DND-41 (cell line): ENCODE results near the gene PCDHGB2.

Source experiments
- ATAC-seq: fragments of 200-7000 bp; cut with Tn5 transposase; 3 replicates; pipeline ENCODE4 v1.9.1; 2021; ENCODE audit warnings: low read depth; ENCODE audit not compliant: insufficient read depth
- DNase-seq: peaks from one replicate; pipeline ENCODE4 v3.0.0-alpha.2; 2020
- H2AFZ ChIP-seq: 2 replicates; pipeline ENCODE4 v1.6.0; 2012; ENCODE audit warnings: low read depth, low read length
- H3K27ac ChIP-seq: 2 replicates; pipeline ENCODE4 v1.5.1; 2012; ENCODE audit warnings: low read length, inconsistent platforms
- H3K27me3 ChIP-seq: fragments of 200-600 bp; sonication (generic); 2 replicates; pipeline ENCODE4 v1.6.0; 2012; ENCODE audit warnings: low read length, mild to moderate bottlenecking, inconsistent platforms; ENCODE audit not compliant: insufficient read depth, poor library complexity
- H3K36me3 ChIP-seq: 2 replicates; pipeline ENCODE4 v1.5.1; 2012; ENCODE audit warnings: low read length, inconsistent platforms; ENCODE audit not compliant: insufficient read depth
- H3K4me1 ChIP-seq: 2 replicates; pipeline ENCODE4 v1.5.1; 2012; ENCODE audit warnings: mild to moderate bottlenecking, low read length; ENCODE audit not compliant: insufficient read depth
- H3K4me2 ChIP-seq: 2 replicates; pipeline ENCODE4 v1.6.0; 2012; ENCODE audit warnings: mild to moderate bottlenecking, moderate library complexity, low read length, inconsistent platforms; ENCODE audit not compliant: insufficient read depth
- H3K4me3 ChIP-seq, 2 experiments: fragments of 200-600 bp in 1 of 2; shearing (Covaris generic) in 1 of 2; 2 replicates each; pipeline ENCODE4 v1.5.1; 2012 to 2016; ENCODE audit warnings: inconsistent platforms in 2 of 2, low read length in 2 of 2, mild to moderate bottlenecking in 2 of 2, low read depth in 1 of 2, moderate library complexity in 1 of 2
- H3K79me2 ChIP-seq: 2 replicates; pipeline ENCODE4 v1.6.0; 2012; ENCODE audit warnings: low read length, inconsistent platforms; ENCODE audit not compliant: insufficient read depth
- H3K9ac ChIP-seq: 2 replicates; pipeline ENCODE4 v1.6.0; 2012; ENCODE audit warnings: low read depth, mild to moderate bottlenecking, inconsistent platforms, low read length, moderate library complexity
- H3K9me3 ChIP-seq: 2 replicates; pipeline ENCODE4 v1.5.1; 2012; ENCODE audit warnings: low read length, moderate library complexity, mild to moderate bottlenecking, inconsistent platforms; ENCODE audit not compliant: insufficient read depth, severe bottlenecking
- H4K20me1 ChIP-seq: 2 replicates; pipeline ENCODE4 v1.6.0; 2012; ENCODE audit warnings: low read length; ENCODE audit not compliant: insufficient read depth
- CTCF ChIP-seq: IDR thresholded peaks from 2 replicates; pipeline ENCODE4 v1.5.1; 2012; ENCODE audit warnings: borderline replicate concordance, low read length, moderate library complexity, mild to moderate bottlenecking; ENCODE audit not compliant: poor library complexity, severe bottlenecking; ENCODE audit errors: extremely low read depth
- EZH2 ChIP-seq: IDR thresholded peaks from 3 replicates; pipeline ENCODE4 v1.6.1; 2012; ENCODE audit warnings: borderline replicate concordance, low read depth, mild to moderate bottlenecking, moderate library complexity, low read length, inconsistent platforms; ENCODE audit not compliant: severe bottlenecking

The PCDHGB2 gene

DNA sequence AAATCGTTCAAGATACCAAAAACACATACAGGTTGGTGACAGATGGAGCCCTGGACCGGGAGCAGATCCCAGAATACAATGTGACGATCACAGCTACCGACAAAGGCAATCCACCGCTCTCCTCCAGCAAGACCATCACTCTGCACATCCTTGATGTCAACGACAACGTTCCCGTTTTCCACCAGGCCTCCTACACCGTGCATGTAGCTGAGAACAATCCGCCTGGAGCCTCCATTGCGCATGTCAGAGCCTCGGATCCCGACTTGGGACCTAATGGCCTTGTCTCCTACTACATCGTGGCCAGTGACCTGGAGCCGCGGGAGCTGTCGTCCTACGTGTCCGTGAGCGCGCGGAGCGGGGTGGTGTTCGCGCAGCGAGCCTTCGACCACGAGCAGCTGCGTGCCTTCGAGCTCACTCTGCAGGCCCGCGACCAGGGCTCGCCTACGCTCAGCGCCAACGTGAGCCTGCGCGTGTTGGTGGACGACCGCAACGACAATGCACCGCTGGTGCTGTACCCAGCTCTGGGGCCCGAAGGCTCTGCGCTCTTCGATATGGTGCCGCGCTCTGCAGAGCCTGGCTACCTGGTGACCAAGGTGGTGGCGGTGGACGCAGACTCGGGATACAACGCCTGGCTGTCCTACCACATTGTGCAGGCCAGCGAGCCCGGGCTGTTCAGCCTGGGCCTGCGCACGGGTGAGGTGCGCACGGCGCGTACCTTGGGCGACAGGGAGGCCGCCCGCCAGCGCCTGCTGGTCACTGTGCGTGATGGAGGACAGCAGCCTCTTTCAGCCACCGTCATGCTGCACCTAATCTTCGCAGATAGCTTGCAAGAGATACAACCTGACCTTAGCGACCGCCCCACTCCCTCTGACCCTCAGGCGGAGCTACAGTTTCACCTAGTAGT, 12.0 kb downstream of the PCDHGB2 start:
- H3K9ac ChIP-seq, result no peak overlapping the region
- H3K9me3 ChIP-seq, result no peaks in the 10 kb centered on the region
- no peaks in the 10 kb centered on the region for H3K4me1 ChIP-seq
- H3K79me2 ChIP-seq, result no peaks in the 10 kb centered on the region
- H3K36me3 ChIP-seq, result no peaks in the 10 kb centered on the region
- H4K20me1 ChIP-seq, result no peaks in the 10 kb centered on the region
- no peak overlapping the region for H3K4me3 ChIP-seq
- no peak overlapping the region for H3K4me2 ChIP-seq
- TF ChIP-seq EZH2, result no peak
- no peak for TF ChIP-seq CTCF
- H2AFZ ChIP-seq, result no peak overlapping the region
- DNase-seq (no peak), ATAC-seq (no peak)
- no peak overlapping the region for H3K27ac ChIP-seq
- peaks cover 4% of the 10 kb centered on the region for H3K27me3 ChIP-seq

GRCh38 chr5:141373673-141374317, 14.0 kb downstream of the PCDHGB2 start, which contains the start of gene PCDHGA6:
Gene PCDHGA6, plus strand, starts transcription at chr5:141373891. Its CDS starts 193 bp downstream, at chr5:141374084.
- H3K9me3 ChIP-seq, result no peaks in the 10 kb centered on the region
- no peak for ATAC-seq

DNA sequence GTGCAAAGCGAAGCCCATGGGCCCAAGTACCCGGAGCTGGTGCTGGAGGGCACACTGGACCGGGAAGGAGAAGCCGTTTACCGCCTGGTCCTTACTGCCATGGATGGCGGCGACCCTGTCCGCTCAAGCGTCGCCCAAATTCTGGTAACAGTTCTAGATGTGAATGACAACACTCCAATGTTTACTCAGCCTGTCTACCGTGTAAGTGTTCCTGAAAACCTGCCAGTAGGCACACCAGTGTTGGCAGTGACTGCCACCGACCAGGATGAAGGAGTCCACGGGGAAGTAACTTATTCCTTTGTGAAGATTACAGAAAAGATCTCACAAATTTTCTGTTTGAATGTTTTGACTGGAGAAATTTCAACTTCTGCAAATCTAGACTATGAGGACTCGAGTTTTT, 14.8 kb downstream of the PCDHGB2 start:
- Histone ChIP-seq H3K27me3 (peaks cover 4% of the 10 kb centered on the region), H2AFZ (no peak overlapping the region), H3K4me2 (no peak overlapping the region), H3K4me3 (no peak overlapping the region), H3K4me1 (no peaks in the 10 kb centered on the region), H4K20me1 (no peaks in the 10 kb centered on the region), H3K9ac (no peak overlapping the region), H3K36me3 (no peaks in the 10 kb centered on the region), H3K9me3 (no peaks in the 10 kb centered on the region), H3K27ac (no peak overlapping the region), H3K79me2 (no peaks in the 10 kb centered on the region)
- DNase-seq (no peak), ATAC-seq (no peak)
- TF ChIP-seq EZH2 (no peak), CTCF (no peak)

More at GRCh38 chr5:141373673-141374317, 14.0 kb downstream of the PCDHGB2 start, which contains the start of gene PCDHGA6:
- H3K4me3 ChIP-seq, result no peak within 1 kb of the TSS
- no peaks in the 10 kb centered on the region for H3K79me2 ChIP-seq
- H3K36me3 ChIP-seq, result no peaks in the 10 kb centered on the region
- no peak for DNase-seq
- no peak within 1 kb of the TSS for H3K4me2 ChIP-seq
- H3K27ac ChIP-seq, result no peak within 1 kb of the TSS
- TF ChIP-seq EZH2 (no peak), CTCF (no peak)
- H4K20me1 ChIP-seq, result no peaks in the 10 kb centered on the region
- peaks cover 4% of the 10 kb centered on the region for H3K27me3 ChIP-seq
- no peak within 1 kb of the TSS for H3K9ac ChIP-seq
- H2AFZ ChIP-seq, result no peak within 1 kb of the TSS
- no peaks in the 10 kb centered on the region for H3K4me1 ChIP-seq
